ENCODE data around the gene IGSF21.

The IGSF21 gene

GRCh38 chr1:18417316-18418269, 310.0 kb downstream of the IGSF21 start:
- DNase-seq (ENCODE audit: low read depth, low spot score): no peak

- no peak for DNase-seq (ENCODE audit: low read depth, low spot score)
Measured at GRCh38 chr1:18419113-18419844, 311.7 kb downstream of the IGSF21 start.

DNA sequence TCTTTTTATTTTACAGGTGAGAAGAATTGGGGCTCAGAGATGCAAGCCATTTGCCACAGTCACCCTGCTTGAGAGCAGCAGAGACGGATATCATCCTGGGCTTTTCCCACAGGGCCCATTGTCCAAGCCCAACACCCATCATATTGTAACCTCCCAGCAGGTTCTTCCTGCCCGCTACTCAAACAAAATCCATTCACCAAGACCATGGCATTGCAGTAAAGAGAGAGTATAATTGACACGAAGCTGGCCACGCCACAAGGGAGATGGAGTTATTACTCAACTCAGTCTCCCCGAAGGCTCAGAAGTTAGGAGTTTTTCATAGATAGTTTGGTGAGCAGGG, 312.2 kb downstream of the IGSF21 start:
- no peak for DNase-seq (ENCODE audit: low read depth, low spot score)

DNA sequence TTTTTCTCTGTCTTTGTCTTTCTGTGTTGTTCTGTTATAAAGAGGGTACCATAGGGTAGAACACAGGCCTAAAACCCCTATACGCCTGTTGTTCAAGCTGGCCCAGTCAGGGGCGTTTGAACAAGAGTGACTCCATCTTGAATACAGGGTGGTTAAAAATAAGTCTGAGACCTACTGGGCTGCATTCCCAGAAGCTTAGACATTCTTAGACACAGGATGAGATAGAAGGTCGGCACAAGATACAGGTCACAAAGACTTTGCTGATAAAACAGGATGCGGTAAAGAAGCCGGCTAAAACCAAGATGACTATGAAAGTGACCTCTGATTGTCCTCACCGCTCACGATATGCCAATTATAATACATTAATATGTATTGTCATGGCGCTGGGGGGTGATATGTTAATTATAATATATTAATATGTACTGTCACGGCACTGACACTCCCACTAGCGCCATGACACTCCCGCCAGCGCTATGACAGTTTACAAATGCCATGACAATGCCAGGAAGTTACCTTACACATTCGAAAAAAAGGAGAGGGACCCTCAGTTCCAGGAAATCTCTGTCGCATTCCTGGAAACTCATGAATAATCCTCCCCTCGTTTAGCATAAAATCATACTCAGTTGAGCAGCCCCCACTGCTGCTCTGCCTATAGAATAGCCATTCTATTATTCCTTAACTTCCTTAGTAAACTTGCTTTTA, 314.6 kb downstream of the IGSF21 start:
- no peak for DNase-seq (ENCODE audit: low read depth, low spot score)

DNA sequence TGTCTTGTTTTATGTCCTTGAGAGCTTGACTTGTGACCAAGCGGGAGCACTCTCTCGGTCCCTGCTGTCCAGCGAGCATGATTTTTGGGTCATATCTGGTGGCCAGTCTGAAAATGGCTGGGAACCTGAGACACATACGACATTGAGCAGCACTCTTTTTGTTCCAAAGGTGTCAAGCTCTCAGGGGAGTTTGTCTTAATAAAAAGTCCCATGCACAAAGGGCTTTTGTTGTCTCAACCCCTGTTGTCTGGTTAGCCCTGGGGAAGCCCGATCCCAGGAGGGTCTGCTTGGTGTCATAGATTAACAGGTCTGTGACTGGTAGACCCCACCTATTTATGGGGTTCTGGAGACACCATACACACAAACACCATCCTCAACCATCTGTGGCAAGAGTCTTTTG, 315.4 kb downstream of the IGSF21 start:
- no peak for DNase-seq (ENCODE audit: low read depth, low spot score)

- no peak for DNase-seq (ENCODE audit: low read depth, low spot score)
Measured at GRCh38 chr1:18426580-18426979, 319.0 kb downstream of the IGSF21 start.
